SW480 (cell line): ENCODE results near the gene RANBP3.

Experiments used
- DNase-seq: peaks from one replicate; pipeline ENCODE4 v3.0.0-alpha.2; 2016; ENCODE audit warnings: low spot score

The RANBP3 gene

DNA sequence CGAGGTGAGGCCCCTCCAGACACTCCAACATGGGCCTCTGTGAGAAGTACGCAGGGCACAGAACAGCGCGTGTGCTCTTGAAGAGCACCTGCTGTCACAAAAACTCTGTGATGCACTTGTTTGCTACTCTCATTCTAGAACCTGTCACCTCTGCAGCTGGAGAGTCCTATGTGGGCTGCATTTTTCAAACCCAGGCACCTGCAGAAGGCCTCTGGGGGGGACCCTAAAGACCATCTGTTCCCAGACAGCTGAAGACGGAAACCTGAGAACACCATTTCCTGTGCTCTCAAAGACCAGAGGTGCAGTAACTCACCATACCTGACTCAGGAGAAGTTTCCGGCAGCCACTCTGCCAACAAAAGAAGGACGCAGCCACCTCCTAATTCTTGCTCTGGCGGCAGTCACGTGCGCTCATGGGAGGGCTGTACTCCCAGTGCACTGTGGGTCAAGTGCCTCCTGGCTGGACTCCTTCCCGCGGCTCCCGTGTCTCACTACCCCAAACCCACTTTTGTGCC lies 28.1 kb downstream of the RANBP3 start:
- DNase-seq, result no peak

DNA sequence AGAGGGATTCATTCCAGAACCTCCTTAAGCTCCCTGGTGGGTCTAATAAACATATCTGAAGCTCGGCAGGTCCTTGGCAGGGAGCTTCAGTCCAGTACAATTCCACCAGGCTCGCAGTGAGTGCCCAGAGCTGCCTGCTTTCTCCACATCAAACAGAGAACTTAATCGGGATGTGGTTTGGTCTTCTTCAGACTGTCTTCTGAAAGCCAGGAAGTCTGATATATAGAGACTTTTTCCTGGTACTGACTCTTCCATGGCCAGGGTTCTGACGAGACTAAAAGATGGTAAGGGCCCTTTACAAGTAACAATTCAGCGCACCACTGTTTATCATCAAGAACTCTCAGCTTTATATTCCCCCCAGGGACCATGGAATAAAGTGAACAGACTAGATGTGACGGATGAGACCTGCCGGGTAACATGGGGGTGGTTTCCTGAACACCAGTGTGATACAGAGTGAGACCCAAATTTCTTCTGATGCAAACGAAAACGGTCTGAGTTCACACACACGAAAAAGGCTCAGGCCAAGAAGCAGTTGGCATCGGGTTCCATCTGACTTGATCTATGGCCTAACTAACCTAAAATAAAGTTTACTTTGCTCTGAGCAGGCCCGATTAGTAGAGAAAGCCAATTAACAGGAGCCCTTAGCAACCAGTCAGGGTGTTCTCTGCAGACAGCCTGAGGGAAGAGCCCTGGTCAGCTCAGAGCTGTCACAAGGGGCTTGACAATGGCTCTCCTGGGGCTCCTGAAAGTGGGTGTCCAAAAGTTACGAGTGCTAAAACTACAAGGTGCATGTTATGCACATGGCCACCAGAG lies 29.0 kb downstream of the RANBP3 start:
- no peak for DNase-seq

DNA sequence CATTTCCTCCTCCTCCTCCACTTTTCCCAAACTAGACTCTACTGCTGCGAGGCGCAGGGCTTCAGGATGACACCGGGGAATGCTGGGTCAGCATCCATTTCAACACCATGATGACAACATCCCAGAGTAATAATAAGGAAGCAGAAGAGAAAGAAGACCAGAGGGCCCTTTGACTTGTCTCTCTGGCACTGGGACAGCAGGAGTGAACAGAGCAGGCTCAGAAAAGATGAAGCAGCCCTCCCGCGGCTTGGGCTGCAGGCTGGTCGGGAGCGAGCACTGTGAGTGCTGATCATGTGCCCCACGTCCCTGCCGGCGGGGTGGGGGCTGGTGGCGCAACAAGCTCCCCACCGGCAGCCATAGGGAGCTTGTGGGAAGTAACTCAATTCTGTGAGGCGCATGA lies 30.5 kb downstream of the RANBP3 start:
- no peak for DNase-seq

DNA sequence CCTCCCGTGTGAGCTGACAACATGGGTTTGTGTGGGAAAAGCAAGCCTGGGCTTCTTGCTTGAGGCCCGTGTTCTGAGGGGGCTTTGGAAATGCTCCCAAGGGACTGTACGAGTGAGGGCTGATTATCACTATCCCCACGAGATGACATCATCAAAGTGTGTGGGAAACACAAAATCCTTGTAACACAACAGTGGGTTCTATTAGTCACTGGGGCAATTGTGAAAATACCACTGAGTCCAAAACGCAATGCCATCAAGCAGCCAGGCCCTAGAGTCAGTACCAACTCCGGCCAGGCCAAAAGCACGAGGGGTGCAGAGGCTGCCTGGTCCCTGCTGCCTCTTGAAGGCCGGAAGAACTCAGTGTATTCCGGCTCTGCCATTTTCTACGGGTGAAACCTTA lies 34.3 kb downstream of the RANBP3 start:
- DNase-seq, result no peak

DNA sequence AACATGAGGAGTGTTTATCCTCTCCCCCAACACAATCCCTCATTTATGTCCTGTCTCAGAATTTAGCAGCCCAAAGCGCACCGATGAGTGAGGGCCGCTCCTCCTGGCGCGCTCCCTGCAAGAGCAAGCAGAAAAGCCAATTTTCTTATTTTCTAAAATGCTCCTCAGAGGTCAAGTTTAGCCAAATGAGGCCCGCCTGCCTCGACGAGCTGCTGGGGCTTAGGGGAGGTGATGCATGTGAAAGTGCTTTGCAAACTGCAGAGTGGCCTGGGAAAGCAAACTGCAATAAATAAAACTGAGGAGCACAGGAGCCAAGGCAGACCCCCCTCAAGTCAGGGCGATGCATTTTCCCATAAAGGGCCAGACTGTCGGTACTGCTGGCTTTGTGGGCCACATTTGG lies 34.9 kb downstream of the RANBP3 start:
- DNase-seq, result no peak

DNA sequence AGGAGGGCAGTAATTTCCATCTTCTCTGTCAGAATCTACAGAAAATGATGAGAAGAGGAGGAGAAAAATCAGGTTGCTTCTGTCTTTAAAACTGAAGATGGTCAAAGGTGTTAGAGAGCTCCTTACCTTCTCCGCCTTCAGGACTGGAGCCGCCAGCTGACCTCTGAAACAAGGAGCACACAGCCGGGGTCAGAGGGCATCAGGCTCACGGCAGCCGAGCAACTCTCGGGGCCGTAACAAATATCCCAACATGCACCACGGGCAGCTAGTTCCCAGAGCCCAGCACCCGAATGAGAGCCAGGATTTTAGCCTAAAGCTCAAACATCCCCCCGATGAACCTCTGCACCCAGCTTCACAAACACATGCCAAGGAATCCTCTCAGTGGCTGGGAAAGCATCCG lies 36.3 kb downstream of the RANBP3 start:
- no peak for DNase-seq

DNA sequence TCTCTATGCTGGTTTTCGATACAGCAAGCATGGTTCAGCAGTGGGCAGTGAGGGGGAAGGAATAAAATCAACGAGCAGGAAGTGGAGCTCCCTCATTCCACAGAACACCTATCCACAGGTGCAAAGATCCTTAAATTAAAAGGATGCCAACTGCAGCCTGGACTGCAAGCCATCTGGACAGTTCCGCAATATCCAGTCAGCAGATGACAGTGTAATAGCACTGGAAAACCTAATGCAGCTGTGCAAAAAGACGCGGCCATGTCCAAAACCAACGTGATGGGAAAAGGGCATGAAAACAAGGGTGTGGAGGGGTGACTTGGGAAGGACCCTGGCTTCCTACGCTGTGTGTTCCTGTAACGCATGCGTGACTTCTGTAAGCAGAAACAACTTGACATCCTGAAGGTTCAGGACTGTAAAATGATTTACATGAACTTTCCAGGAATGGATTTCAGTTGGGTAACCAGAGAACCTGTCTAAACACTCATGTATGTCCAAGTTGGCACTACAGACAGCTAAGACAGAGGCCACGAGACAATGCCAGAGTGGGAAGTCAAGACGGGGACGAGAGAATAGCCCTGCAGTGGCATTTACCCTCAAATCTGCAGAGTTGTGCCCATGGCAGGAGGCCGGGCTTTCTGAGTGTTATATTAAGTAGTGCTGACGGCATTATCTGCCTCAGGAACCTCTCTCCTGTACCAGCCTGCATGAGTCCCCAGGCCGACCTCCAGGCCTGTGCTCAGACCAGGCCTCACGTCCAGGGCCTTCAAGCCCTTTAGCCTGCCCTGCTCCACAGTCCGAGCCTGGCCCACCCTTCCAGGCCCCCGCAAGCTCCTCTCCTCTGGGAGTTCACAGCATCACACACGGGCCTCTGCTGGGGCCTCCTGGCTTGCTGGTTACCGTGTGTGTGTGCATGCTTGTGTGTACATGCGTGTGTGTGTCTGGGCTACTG lies 37.4 kb downstream of the RANBP3 start:
- DNase-seq, result no peak

DNA sequence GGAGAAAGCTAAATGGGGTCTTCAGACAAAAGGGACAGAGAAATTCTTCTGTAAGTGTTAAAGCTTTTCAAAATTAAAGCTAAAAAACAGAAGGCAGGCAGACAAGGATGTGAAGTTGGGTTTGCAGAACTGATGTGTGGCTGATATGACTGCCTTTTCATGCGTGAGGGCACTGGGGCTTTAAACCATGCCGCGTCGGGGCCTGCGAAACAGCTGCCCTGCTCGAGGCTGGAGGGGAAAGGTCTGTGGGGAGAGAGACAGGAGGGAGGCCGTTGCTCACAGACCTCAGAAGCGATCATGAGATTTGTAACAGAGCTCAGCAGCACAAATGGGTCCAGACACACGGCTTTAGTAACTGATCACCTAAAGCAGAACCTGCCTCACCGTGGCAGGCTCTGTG lies 40.4 kb downstream of the RANBP3 start:
- DNase-seq, result no peak

DNA sequence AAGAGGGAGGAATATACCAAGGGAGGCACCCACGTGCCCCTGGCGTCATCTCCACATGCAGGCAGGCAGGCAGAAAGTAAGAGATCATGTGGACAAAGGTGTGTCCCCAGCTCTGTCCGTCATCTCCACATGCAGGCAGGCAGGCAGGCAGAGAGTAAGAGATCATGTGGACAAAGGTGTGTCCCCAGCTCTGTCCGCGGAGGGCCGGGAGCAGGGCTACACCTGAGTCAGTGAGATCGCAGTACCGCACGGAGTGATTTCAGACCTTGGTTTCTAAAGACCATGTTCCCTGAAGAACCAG lies 41.7 kb downstream of the RANBP3 start:
- no peak for DNase-seq

DNA sequence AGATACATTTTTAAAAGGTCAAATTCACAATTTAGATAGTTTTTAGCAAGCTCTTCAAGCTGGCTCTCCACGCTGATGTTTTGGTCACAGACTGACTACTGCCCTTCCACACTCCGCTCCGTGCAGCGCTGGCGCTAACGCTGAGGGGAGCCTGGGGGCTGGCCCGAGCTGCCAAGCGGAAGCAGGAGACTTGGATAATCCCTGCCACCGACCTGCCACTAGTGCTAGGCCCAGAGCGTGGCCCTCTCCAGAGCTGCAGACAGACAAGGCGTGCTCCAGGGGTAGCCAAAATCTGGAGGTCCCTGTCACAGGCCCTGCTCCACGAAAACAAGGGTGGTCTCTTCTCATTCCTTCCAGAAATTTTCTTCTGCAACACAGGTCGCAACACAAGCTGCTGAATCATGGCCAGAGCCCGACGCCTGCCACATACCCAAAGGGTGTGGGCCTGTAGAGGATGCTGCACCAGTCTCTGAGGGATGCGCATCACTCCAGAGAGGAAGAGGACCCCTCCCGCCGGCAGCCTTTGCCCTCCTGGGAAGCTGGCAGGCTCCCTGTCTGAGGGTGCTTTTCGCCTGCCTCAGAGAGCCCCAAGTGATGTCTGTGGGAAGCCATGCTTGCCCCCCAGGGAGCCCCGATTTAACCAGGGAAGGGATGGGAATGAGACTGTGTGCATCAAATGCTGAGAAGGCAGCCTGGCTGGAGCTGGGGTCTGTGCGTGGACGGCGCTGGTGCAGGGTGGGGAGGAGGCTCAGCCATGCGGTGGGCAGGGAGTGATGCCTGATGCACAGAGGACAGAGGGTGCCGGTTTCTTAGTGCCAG lies 42.3 kb downstream of the RANBP3 start:
- no peak for DNase-seq

DNA sequence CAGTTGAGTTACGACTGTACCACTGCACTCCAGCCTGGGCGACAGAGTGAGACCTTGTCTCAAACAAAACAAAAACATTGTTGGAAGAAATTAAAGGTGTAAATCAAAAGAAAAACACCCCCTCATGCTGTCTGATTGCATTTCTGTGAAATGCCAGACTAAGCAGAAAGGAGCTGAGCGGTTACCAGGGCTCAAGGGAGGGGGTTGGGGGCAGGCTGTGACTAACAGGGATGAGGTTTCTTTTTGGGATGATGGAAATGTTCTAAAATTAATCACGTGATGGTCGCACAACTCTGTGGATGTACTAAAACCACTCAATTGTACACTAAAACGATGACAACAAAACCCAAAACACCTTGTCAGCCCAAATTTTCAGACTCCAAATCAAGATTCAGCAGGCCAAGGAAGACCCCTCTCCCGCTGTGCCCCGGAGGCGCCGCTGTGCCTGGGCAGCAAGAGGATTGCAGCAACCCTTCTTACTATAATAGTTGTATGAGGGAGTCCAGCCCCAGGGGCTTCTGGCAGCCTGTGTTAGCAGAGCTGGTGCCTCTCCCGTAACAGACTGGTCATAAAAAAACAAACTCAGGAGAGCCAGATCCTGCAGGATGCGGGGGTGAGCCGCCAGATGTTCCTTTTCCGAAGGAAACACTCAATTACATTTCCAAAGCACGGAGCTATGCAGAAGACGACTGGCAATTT lies 43.0 kb downstream of the RANBP3 start:
- no peak for DNase-seq

DNA sequence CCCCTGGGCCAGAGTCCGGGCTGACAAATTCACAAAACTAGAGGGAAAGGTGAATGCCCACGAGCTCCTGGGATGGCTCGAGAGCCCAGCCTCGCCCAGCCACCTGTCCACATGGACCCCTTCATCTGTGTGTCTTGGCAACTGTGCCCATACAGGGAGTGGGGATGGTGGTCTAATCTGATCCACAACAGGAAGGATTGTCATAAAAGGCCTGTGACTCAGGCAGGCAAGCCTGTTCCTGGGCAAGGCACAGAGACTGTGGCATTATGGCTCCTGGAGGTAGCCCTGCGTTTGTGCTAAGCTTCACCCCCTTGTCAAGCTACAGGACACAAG lies 43.9 kb downstream of the RANBP3 start:
- no peak for DNase-seq

DNA sequence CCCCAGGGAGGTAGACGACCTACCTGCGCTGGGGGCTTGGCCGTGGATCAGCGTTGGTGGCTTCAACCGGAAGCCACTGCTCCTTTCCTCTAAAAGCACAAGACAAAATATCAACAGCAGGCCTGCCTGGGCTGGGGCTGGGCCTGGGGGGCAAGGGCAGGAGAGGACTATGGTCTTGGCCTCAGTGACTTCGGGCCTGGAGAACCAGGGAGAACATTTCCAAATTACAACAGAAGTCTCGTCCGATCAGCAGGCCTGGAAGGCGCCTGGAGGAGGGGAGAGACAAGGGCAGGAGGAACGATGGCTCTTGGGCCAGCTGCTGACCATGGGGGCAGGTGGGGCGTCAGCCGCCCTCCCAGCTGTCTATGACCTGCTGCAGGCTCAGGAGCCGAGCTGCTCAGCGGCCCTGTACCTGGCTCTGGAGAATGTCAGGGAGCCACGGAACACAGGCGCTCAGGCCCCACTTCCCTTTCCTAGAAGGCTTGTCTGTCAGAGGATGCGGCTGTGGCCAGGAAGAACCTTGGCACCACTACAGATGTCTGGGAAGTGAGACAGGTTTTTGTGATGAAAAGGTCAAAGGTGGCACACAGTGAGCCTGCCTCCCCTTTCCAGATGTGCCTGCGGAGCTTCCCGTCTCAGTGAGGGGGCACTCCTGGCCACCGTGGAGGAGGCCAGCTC lies 44.4 kb downstream of the RANBP3 start:
- DNase-seq, result no peak

DNA sequence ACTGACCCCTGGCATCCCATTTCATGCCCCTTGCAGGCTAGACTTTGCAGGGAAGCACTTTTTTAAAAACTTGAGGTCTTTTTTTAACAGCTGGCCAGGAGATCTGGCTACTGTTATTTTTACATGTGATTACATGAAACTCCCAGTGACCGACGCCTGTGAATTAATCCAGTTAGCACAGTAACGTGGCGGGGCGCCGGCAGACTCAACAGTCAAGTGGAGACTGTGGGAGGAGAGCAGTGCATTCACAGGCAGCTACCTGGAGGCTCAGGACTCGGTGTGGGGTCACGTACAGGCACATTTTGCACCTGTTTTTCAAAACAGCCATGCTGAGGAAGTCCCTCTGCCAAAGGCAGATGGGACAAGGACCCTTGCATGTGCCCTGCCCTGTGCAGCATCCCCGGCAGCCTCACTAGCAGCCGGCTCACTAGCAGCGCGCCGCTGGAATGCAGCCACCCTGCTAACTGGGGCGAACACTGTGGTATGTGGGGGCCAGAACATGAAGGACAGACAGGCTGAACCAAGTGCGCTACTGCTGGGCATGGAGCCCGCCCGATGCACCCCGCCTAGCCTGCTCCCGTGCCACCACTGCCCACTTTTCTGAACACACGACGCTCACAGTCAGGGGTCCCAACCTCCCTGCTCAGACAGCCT lies 45.2 kb downstream of the RANBP3 start:
- no peak for DNase-seq

DNA sequence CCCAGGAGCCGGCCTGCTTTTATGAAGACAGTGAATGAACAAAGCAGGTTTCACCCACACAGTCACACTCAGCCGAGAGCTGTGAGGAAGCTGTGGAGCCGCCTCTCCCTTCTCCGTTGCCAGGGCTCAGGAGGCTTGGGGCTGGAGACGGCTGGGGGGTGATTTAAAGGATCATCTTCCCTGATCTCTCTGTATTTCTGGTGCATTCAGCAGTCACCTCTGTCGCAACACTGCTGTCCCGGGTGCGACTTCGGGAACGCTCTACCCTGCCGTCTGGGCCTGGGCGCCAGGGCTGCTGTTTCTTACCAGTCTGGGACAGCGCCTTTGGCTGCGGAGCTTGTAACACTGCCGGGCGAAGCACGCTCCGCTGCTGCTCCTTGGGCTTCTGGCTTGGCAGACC lies 45.8 kb downstream of the RANBP3 start:
- DNase-seq, result no peak

DNA sequence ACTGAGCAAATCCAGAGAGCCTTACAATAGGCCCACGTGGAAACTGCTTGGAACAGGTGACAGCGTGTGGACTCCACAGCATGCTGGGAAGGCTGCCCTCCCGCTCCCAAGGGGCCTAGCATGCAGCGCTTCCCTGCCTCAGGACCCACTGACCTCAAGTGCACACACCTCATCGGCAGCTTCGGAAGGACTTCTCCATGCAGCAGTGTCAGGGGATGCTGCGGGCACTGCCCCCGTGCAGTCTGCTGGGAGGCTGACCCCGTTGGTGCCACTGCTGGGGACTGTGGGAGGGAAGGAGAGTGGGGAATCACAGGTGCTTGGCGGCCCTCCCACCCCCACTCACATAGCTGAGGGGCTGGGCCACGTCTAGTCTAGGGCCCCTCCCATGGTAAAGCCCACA lies 46.7 kb downstream of the RANBP3 start:
- DNase-seq, result no peak

DNA sequence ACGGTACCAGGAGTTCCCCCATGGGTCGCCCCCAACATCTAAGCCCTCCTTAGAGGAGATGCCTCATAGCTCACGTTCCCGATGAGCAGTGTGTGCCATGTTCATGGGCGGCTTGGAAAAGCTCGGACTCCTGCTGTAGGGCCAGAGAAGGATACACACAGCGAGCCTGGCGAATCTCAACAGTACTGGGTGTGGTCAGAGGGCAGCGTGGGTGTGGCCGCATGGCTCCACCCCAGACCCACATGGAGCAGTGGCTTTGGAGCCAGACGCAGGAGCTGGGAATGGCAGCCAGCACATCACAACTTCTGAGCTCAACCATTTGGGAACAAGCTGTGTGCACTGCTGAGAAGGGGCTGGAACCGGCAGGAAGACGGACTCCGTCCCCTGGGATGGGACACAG lies 48.3 kb downstream of the RANBP3 start:
- peak; percentile 2 for DNase-seq

DNA sequence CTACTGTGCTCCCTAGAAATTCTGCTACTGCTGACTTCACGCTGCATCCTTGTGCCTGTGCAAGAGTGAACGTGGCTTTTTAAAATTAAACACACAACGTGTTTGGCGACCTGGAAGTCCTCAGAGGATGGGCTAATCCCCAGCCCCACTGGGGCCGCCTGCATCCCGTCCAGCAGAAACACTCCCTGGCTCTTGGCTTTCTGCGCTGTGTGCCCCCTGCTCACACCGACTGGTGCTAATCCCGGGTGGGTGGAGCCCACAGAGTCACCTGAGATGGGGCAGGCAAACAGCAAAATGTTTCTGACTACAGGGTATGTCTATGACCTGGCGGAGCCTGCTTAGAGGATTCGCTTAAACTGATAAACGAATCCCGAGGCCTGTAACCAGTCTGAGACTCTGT lies 48.8 kb downstream of the RANBP3 start:
- DNase-seq, result no peak

DNA sequence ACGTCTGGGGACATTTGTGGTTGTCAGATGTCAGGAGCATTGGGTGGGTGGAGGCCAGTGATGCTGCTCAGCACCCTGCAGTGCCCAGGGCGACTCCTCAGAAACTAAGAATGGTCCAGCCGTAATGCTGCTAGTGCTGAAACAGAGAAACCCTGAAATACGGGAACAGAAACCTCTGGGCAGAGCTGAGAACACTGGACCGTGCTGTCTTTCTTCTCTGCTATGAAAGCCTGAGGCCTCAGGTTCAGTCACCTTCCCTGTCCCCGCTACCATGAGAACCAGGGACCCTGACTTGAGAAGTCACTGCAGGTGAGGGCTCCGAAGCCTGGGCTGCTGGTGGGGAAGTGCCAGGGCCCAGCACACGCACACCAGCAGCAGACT lies 50.5 kb downstream of the RANBP3 start:
- DNase-seq, result no peak

DNA sequence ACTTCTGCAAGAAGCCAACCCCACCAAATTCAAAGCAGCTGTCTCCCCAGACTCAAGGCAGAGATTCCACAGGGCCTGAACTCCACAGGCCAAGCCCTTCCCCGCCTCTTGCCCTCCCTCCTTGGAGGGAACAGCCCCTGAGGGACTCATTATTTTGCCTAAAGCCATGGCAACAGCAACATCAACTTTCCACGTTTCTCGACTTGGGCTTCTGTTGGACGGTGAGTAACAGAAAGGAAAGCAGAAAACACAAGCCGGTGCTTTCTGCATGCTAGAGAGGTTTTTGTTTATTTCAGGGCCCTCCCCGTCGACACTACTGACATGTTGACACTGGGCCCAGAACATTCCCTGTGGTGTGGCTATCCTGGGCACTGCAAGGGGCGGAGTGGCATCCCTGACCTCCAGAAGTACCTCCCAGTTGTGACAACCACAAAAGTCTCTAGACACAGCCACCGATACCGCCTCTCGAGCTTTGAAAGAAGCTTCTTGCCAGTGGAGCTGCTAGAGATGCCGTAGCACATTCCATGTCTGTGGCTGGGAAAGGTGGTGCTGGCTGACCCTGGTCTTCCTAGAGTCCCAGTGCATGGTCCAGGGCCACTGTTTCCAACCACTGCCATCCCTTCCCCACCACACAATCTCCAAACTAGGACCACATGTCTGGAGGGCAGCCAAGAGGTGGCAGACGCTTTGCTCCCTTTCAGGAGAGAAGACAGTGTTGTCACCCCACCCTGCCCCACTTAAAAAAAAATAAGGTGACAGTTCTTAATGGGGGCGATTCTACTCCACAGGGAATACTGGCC lies 51.1 kb downstream of the RANBP3 start:
- no peak for DNase-seq
